ENCODE measurements around the gene SMC6. TPM values are rescaled to one million over a fixed set of nuclear protein-coding genes. Genes with fewer than 3 reads are reported as not detected.

The SMC6 gene
- total RNA-seq, 2 experiments from 2014 or later = 22.4 to 25.8 TPM

DNA sequence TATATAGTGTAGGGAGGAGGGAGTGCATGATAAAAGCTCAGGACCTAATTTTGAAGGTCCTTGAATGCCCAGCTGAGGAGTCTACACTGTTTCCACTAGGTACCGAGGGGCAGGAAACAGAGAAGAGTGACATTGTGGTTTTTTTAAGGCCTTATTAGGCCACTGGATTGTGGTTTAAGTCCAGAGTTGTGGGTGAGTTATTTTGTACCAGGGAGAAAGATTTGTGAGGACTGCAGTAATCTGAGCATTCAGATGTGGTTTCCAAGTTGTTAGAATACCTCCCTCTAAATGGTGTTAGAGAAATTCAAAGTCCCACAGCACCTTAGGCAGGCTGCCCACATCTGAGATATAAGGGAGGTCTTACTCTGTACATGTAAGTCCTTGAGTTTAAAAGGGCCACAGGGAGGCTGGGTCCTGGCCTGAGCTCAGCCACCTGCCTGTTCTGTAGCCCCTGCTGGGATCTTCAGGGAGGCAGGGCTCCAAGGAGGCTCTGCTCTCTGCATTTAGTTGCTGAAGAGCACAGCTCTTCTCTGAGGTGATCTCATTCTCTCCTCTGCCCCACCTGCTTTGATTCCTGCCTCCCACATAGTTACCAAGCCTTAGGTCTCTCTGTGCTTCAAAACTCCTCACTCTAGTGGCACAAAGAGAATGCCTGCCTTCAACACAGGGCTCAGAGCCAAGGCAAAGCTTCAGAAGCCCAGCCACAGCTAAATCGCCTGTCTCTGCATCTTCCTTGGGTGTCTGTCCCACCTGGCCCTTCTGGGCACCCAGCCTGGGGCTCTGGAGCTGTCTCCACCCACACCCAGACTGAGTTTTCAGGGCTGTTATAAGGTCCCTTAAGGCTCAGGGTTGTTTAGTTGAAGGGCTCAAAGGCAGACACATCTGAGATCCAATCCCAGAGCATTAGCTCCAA lies 125.0 kb downstream of the SMC6 start:
- CTCF ChIA-PET = no interaction called here

DNA sequence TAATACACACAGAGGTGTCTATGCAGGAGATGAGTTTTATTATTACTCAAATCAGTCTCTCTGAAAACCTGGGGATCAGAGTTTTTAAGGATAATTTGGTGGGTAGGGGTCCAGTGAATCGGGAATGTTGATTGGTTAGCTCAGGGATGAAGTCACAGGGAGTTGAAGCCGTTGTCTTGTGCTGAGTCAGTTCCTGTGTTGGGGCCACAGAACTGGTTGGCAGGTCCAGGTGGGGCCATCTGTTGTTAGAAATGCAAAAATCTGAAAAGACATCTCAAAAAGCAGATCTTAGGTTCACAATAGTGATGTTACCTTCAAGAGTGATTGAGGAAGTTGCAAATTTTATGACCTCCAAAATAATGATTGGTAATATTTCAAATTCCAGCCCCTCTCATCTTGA lies 126.2 kb downstream of the SMC6 start:
- POLR2A ChIA-PET = no interaction called here
- CTCF ChIA-PET = no interaction called here

More for the DNA sequence above, 125.0 kb downstream of the SMC6 start:
- POLR2A ChIA-PET = no interaction called here

DNA sequence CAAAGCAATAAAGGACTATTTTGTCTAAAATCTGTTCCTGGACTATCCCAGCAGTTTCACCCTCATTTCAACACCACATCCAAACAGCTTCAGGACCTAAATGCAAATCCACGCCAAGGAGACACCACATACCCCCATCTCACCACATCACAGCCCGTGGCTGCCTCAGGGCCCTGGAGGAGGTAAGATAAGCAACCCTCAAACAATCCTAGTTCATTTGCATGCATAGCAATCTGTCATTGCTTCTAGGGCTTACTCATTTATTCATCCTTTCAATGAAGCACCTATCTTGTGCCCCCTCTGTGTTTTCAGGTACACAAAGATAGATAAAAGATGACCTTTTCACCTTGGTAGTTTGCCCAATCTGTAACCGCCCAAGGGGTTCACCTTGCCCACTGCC lies 126.6 kb downstream of the SMC6 start:
- ChIA-PET CTCF (no interaction called here), POLR2A (no interaction called here)

DNA sequence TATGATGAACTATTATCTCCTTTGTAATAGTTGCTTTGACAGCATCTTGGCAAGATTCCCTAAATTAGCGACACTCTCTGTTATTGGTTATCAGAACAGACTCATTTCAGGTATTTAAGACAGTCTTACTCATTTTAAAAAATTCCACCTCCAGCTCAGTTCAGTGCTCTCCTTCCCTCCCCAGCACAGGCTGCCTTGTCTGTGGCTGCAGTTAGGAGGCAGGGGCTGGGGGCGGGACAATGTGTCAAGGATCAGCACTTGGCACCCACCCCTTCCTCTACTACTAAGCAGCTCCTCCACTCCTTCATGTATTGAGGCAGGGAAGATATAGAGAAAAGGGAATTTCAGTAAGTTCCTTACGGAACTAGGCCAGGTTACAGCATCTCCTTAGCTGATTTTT lies 128.2 kb downstream of the SMC6 start:
- ChIA-PET POLR2A (no interaction called here), CTCF (no interaction called here)

DNA sequence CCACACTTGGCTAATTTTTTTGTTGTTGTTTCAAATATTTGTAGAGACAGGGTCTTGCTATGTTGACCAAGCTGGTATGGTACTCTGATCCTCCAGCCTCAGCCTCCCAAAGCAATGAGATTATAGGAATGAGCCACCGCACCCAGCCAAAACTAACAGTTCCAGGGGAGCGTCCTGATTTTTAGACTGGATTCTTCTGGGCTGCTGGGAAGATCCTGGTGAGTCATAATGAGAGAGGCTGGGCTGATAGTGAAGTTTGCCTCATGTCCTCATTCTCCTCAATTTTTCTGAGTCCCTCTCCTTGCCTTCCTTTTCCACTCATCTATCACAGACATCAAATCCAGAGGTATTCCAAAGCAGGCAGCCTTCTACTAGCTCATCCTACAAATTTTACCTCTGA lies 131.8 kb downstream of the SMC6 start:
- ChIA-PET POLR2A (no interaction called here), CTCF (no interaction called here)

DNA sequence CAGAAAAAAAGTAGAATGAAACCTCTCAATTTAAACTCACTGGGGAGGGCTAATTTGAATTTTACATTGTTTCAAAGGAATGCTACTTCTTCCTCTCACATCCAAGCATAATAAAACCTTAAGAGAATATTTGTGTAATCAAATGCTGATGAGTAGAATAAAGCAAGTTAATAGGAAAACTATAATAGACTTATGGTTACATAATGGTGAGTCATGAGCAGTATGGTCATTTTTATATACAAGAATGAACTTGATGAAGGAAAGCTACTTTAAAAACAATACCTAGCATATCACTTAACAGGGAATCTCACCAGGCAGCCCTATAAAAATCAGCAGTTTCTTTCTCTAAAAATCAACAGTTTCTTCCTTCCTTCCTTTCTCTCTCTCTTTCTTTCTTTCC lies 132.8 kb downstream of the SMC6 start:
- ChIA-PET POLR2A (no interaction called here), CTCF (no interaction called here)

DNA sequence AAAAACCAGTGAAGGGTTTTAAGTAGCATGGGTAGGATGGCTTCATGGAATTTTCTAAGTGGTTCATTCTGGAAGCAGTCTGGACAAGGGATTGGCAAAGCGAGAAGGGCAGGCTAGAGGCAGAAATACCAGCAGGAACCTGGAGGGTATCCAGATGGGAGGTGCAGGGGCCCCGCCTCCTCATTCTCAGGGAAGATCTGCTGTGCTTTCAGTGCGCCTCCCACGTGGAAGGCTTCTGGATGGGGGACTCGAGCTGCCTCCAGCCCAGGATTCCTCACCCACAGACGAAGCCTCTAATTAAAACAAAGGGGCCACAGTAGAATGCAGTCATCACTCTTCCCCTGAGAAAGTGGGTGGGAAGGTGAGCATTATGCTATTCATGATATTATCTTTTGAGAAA lies 133.3 kb downstream of the SMC6 start:
- ChIA-PET POLR2A (no interaction called here), CTCF (no interaction called here)

DNA sequence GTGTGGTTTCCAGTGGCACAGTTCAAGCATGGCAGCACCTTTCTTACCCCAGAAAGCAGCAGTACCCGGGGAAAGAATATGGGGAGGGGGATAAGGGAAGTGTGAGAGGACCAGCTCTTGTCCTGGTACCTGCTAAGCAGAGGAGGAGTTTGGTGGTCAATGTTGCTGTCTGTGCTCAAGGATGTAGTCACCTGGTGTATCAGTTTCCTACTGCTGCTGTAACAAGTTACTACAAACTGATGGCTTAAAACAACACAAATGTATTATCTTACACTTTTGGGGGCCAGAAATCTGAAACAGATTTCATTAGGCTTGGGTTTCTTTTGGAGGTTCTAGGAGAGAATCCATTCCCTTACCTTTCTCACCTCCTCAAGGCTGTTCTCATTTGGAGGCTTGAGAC lies 135.7 kb downstream of the SMC6 start:
- CTCF ChIA-PET = no interaction called here
- POLR2A ChIA-PET = no interaction called here

DNA sequence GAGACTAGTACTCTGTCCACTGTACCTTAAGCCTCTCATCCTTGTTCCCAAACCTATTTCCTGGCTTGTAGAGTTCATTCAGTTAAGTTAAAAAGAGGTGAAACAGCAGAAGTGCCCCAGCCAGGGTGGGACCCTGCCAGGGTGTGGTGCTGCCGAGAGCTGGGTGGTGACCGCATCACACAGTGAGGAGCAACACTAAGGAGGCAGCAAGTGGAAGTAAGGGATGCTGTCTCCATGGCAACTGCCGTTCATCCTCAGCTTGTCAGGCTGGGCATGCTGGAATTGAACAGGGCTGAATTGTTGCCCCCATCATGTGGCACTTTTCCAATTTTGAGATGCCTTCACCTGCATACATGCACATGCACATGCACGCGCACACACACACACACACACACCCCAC lies 136.1 kb downstream of the SMC6 start:
- CTCF ChIA-PET = no interaction called here
- POLR2A ChIA-PET = no interaction called here

DNA sequence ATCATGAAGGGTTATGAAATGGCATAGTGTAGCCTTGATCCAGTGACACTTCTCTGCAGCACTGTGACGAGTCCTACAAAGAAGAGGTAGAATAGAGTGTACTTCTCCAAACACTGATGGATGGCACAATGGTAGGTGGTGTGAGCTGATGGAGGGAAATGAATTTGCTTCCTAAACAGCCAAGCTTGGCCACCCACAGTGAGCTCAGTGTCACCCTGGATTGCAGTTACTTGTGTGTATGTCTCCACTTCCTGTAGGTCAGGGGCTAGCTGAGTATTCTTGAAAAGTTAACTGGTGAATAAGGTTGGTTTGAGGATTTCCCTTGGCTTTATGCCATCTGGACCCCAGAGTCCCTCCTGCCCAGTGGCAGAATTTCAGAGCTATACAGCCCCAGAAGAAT lies 137.2 kb downstream of the SMC6 start:
- CTCF ChIA-PET = no interaction called here

DNA sequence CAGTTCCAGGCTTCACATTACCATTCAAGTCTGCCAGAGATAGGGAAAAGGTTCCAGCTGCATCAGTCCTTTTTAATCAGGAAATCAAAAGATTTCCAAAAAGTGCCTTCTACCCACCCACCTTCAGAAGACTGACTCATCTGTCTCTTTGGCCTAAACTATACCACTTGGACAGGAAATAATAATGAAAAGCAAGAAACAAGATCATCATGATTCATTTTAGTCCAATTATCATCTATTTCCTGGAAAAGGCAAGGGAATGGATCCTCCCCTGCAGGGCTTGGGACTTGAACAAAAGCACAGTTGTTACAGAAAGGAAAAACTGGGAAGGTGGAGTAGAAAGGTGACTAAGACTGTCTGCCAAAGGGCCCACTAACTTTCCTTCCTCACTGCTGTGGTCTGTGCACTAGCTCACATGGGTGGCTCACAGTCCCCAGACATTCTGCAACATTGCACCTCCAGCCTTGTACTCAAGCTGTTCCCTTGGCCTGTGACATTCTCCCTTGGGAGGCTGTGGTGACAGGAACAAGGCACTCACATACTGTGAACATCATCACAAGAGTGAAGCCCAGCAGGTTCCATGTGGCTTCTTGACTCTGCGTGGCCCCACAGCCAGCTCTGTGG lies 137.8 kb downstream of the SMC6 start:
- CTCF ChIA-PET = no interaction called here

More for the DNA sequence above, 137.2 kb downstream of the SMC6 start:
- POLR2A ChIA-PET = no interaction called here

DNA sequence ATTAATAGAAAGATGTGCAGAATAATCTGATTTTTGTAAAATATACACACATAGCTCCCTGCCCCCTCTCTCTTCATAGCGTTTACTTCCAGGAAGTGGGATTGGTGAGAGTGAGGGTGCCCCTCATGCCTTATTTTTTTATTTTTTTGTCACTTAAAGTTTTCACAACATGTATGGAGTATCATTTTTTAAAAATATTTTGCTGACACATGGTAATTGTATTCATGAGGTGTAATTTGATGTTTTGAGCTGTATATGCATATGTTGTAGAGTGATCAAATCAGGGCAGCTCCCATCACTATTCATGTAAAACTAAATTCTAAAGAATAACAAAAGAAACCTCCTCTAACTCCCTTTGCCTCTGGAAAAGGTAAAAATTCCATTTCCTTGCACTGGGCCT lies 138.5 kb downstream of the SMC6 start:
- CTCF ChIA-PET = no interaction called here
- POLR2A ChIA-PET = no interaction called here

More for the DNA sequence above, 137.8 kb downstream of the SMC6 start:
- POLR2A ChIA-PET = no interaction called here

DNA sequence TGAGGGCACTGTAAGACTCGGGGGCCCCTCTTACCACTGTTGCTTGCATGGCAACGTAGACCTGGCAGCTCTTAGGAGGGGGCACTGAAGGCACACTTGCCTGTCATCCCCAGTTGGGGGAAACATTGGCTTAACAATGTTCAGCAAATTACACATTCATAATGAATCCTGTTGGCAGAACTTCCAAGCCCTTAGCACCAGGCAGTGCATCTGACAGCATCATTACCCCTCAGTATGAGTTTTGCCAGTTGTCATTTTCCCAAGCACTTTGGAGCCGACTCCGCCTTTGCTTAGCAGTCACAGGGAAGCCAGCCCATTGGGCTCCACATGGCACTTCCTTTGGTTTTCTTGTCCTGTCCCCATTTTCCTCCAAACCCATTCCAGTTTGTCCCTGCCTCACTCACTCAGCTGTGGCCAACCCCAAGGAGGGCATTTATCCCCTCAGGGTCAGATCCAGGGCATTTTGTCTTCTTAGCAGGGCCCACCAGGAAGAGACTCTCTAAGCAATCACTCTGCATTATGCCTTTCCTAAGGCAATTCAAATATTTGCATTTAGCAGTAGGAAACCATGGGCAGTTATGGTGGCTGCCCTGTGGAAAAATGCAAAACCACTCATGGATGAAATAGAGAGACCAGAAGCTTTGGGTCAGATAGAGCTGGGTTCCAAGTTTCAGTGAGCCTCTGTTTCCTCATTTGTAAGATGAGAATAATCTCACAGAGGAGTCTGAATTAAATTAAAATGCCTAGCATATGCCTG lies 139.3 kb downstream of the SMC6 start:
- POLR2A ChIA-PET = no interaction called here
- CTCF ChIA-PET = no interaction called here

Other genes starting within 250 kb of the SMC6 start
- not detected for gene RAD51AP2, start 235.4 kb downstream of the SMC6 start, total RNA-seq
- not detected for gene VSNL1, start 213.1 kb downstream of the SMC6 start, total RNA-seq
- gene GEN1, start 328 bp upstream of the SMC6 start, total RNA-seq = 10 to 100 TPM; 28.2 to 29.2 TPM
- not detected for gene MSGN1, start 62.6 kb upstream of the SMC6 start, total RNA-seq
- not detected for gene KCNS3, start 124.9 kb upstream of the SMC6 start, total RNA-seq